Measurements from ENCODE around the gene TPP1.

Gene TPP1

GRCh38 chr11:6614446-6614845, 4.8 kb downstream of the TPP1 start:
- Histone ChIP-seq H3K36me3 (ENCODE audit: control insufficient read depth, low read depth, low read length) (peaks cover 22% of the 10 kb centered on the region), H3K27me3 (ENCODE audit: control insufficient read depth, insufficient read depth, low read length) (no peaks in the 10 kb centered on the region), H3K4me3 (ENCODE audit: low read length) (no peak overlapping the region), H3K9ac (ENCODE audit: low read length) (no peak overlapping the region), H3K9me3 (ENCODE audit: control insufficient read depth, low read depth, low read length) (no peaks in the 10 kb centered on the region), H3K4me1 (ENCODE audit: control insufficient read depth, low read depth, low read length) (peaks cover under 1% of the 10 kb centered on the region), H3K27ac (ENCODE audit: low read length) (no peak overlapping the region)

GRCh38 chr11:6613496-6613895, 5.7 kb downstream of the TPP1 start:
- H3K36me3 ChIP-seq (ENCODE audit: control insufficient read depth, low read depth, low read length), result peaks cover 31% of the 10 kb centered on the region
- no peak overlapping the region for H3K27ac ChIP-seq (ENCODE audit: low read length)

GRCh38 chr11:6612213-6613041, 6.8 kb downstream of the TPP1 start, which contains the start of gene TAF10:
TAF10 (minus strand) TSS chr11:6612216; CDS start chr11:6612189, 27 bp downstream.
- Histone ChIP-seq H3K9me3 (ENCODE audit: control insufficient read depth, low read depth, low read length) (no peaks in the 10 kb centered on the region), H3K36me3 (ENCODE audit: control insufficient read depth, low read depth, low read length) (peaks cover 38% of the 10 kb centered on the region), H3K9ac (ENCODE audit: low read length) (peak within 1 kb of the TSS; percentile 82), H3K27me3 (ENCODE audit: control insufficient read depth, insufficient read depth, low read length) (no peaks in the 10 kb centered on the region), H3K4me1 (ENCODE audit: control insufficient read depth, low read depth, low read length) (peaks cover under 1% of the 10 kb centered on the region), H3K27ac (ENCODE audit: low read length) (peak within 1 kb of the TSS; percentile 76), H3K4me3 (ENCODE audit: low read length) (peak within 1 kb of the TSS; percentile 86)

More at GRCh38 chr11:6613496-6613895, 5.7 kb downstream of the TPP1 start:
- no peaks in the 10 kb centered on the region for H3K9me3 ChIP-seq (ENCODE audit: control insufficient read depth, low read depth, low read length)
- no peak overlapping the region for H3K9ac ChIP-seq (ENCODE audit: low read length)
- no peaks in the 10 kb centered on the region for H3K27me3 ChIP-seq (ENCODE audit: control insufficient read depth, insufficient read depth, low read length)
- no peaks in the 10 kb centered on the region for H3K4me1 ChIP-seq (ENCODE audit: control insufficient read depth, low read depth, low read length)
- peak overlapping the region; percentile 86 for H3K4me3 ChIP-seq (ENCODE audit: low read length)

GRCh38 chr11:6611963-6612212, 7.3 kb downstream of the TPP1 start:
- H3K9me3 ChIP-seq (ENCODE audit: control insufficient read depth, low read depth, low read length), result no peaks in the 10 kb centered on the region
- peaks cover 4% of the 10 kb centered on the region for H3K4me1 ChIP-seq (ENCODE audit: control insufficient read depth, low read depth, low read length)
- peak overlapping the region; percentile 86 for H3K4me3 ChIP-seq (ENCODE audit: low read length)
- peak overlapping the region; percentile 82 for H3K9ac ChIP-seq (ENCODE audit: low read length)
- H3K27me3 ChIP-seq (ENCODE audit: control insufficient read depth, insufficient read depth, low read length), result no peaks in the 10 kb centered on the region
- peaks cover 38% of the 10 kb centered on the region for H3K36me3 ChIP-seq (ENCODE audit: control insufficient read depth, low read depth, low read length)
- no peak overlapping the region for H3K27ac ChIP-seq (ENCODE audit: low read length)

- H3K27ac ChIP-seq (ENCODE audit: low read length), result peak overlapping the region; percentile 9
- peaks cover 10% of the 10 kb centered on the region for H3K4me1 ChIP-seq (ENCODE audit: control insufficient read depth, low read depth, low read length)
- peaks cover 38% of the 10 kb centered on the region for H3K36me3 ChIP-seq (ENCODE audit: control insufficient read depth, low read depth, low read length)
These were observed 7.9 kb downstream of the TPP1 start for GRCh38 chr11:6611092-6611962.

GRCh38 chr11:6610591-6610990, 8.6 kb downstream of the TPP1 start:
- Histone ChIP-seq H3K4me3 (ENCODE audit: low read length) (no peak overlapping the region), H3K4me1 (ENCODE audit: control insufficient read depth, low read depth, low read length) (peaks cover 11% of the 10 kb centered on the region), H3K27ac (ENCODE audit: low read length) (no peak overlapping the region)

More at GRCh38 chr11:6611092-6611962, 7.9 kb downstream of the TPP1 start:
- H3K4me3 ChIP-seq (ENCODE audit: low read length), result peak overlapping the region; percentile 86
- no peaks in the 10 kb centered on the region for H3K27me3 ChIP-seq (ENCODE audit: control insufficient read depth, insufficient read depth, low read length)
- H3K9ac ChIP-seq (ENCODE audit: low read length), result peak overlapping the region; percentile 82
- no peaks in the 10 kb centered on the region for H3K9me3 ChIP-seq (ENCODE audit: control insufficient read depth, low read depth, low read length)

GRCh38 chr11:6609502-6610015, 9.7 kb downstream of the TPP1 start:
- H3K9ac ChIP-seq (ENCODE audit: low read length), result no peak overlapping the region
- no peak overlapping the region for H3K27ac ChIP-seq (ENCODE audit: low read length)
- peaks cover 15% of the 10 kb centered on the region for H3K4me1 ChIP-seq (ENCODE audit: control insufficient read depth, low read depth, low read length)

More at GRCh38 chr11:6610591-6610990, 8.6 kb downstream of the TPP1 start:
- Histone ChIP-seq H3K9ac (ENCODE audit: low read length) (no peak overlapping the region), H3K27me3 (ENCODE audit: control insufficient read depth, insufficient read depth, low read length) (no peaks in the 10 kb centered on the region), H3K36me3 (ENCODE audit: control insufficient read depth, low read depth, low read length) (peaks cover 36% of the 10 kb centered on the region), H3K9me3 (ENCODE audit: control insufficient read depth, low read depth, low read length) (no peaks in the 10 kb centered on the region)

GRCh38 chr11:6608726-6609501, 10.3 kb downstream of the TPP1 start:
- Histone ChIP-seq H3K9me3 (ENCODE audit: control insufficient read depth, low read depth, low read length) (no peaks in the 10 kb centered on the region), H3K27me3 (ENCODE audit: control insufficient read depth, insufficient read depth, low read length) (no peaks in the 10 kb centered on the region), H3K4me3 (ENCODE audit: low read length) (no peak overlapping the region), H3K27ac (ENCODE audit: low read length) (no peak overlapping the region), H3K9ac (ENCODE audit: low read length) (no peak overlapping the region), H3K36me3 (ENCODE audit: control insufficient read depth, low read depth, low read length) (peaks cover 36% of the 10 kb centered on the region), H3K4me1 (ENCODE audit: control insufficient read depth, low read depth, low read length) (peaks cover 15% of the 10 kb centered on the region)

More at GRCh38 chr11:6609502-6610015, 9.7 kb downstream of the TPP1 start:
- Histone ChIP-seq H3K9me3 (ENCODE audit: control insufficient read depth, low read depth, low read length) (no peaks in the 10 kb centered on the region), H3K36me3 (ENCODE audit: control insufficient read depth, low read depth, low read length) (peaks cover 36% of the 10 kb centered on the region), H3K4me3 (ENCODE audit: low read length) (no peak overlapping the region), H3K27me3 (ENCODE audit: control insufficient read depth, insufficient read depth, low read length) (no peaks in the 10 kb centered on the region)

- H3K9me3 ChIP-seq (ENCODE audit: control insufficient read depth, low read depth, low read length), result no peaks in the 10 kb centered on the region
- peaks cover 15% of the 10 kb centered on the region for H3K4me1 ChIP-seq (ENCODE audit: control insufficient read depth, low read depth, low read length)
- H3K27ac ChIP-seq (ENCODE audit: low read length), result no peak overlapping the region
- no peak overlapping the region for H3K4me3 ChIP-seq (ENCODE audit: low read length)
- H3K36me3 ChIP-seq (ENCODE audit: control insufficient read depth, low read depth, low read length), result peaks cover 36% of the 10 kb centered on the region
- H3K9ac ChIP-seq (ENCODE audit: low read length), result no peak overlapping the region
- H3K27me3 ChIP-seq (ENCODE audit: control insufficient read depth, insufficient read depth, low read length), result no peaks in the 10 kb centered on the region
These were observed 11.2 kb downstream of the TPP1 start for GRCh38 chr11:6608011-6608410.

- peaks cover 17% of the 10 kb centered on the region for H3K4me1 ChIP-seq (ENCODE audit: control insufficient read depth, low read depth, low read length)
These were observed 11.9 kb downstream of the TPP1 start for GRCh38 chr11:6607190-6607795.

More at GRCh38 chr11:6607190-6607795, 11.9 kb downstream of the TPP1 start:
- Histone ChIP-seq H3K9ac (ENCODE audit: low read length) (peak overlapping the region; percentile 57), H3K9me3 (ENCODE audit: control insufficient read depth, low read depth, low read length) (no peaks in the 10 kb centered on the region), H3K27ac (ENCODE audit: low read length) (peak overlapping the region; percentile 82), H3K4me3 (ENCODE audit: low read length) (peak overlapping the region; percentile 7), H3K36me3 (ENCODE audit: control insufficient read depth, low read depth, low read length) (peaks cover 36% of the 10 kb centered on the region), H3K27me3 (ENCODE audit: control insufficient read depth, insufficient read depth, low read length) (no peaks in the 10 kb centered on the region)
